Stimulated activated CD8-positive, alpha-beta memory T cell treated with anti-CD3 and anti-CD28 coated beads, Interleukin-4, amount 100 ng/mL, for 4 hours (primary cell): Measurements from ENCODE around the gene LSMEM2.

Experiments used
- DNase-seq, 2 donors: peaks; one replicate each; pipeline ENCODE4 v3.0.0-alpha.2; 2020; ENCODE audit warnings: low read depth in 2 of 2, low spot score in 1 of 2

LSMEM2 gene

DNA sequence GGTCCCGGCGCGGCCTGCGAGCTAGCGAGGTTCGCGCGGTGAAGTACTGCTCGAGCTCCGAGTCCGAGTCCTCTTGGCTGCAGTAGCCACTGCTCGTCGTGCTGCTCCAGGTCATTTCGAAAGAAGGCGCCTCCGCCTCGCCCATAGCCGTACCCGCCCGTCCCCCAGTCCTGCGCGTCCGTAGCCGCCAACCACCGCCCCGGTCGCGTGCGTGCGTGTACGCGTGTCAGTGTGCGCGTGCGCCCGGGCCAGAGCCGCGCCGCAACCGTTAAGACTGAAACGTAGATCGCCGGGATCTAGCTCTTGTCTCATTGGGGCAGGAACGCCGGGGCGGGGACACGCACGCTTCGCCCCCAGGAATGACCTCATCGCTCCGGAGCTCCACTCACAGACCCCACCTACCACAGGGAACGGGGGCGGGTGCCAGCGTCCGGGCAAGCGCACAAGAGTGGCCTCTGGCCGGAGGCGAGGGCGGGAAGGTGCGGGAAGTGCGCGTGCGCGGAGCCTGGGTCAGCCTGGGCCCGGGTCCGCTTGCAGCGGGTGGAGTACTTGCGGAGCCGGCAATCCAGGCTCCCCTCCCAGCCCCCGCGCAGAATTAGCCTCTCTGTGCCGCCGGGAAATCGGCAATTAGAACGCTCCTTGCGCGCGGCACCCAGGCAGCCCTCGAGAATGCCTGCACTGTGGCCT, 58.4 kb downstream of the LSMEM2 start:
- DNase-seq: peak; percentile 82 to 93
